Right atrium auricular region (tissue), 2 donors: ENCODE results near the gene GPC6. TPM values are rescaled to one million over a fixed set of nuclear protein-coding genes. Genes with fewer than 3 reads are reported as not detected.

Experiments used
- DNase-seq: peaks from one replicate; pipeline ENCODE4 v3.0.0-alpha.2; 2019; ENCODE audit warnings: low spot score
- H3K27ac ChIP-seq, 2 donors: fragments of 200-600 bp; sonication (generic); 1 replicate in 1 of 2; 2 replicates in 1 of 2; pipeline ENCODE4 v1.5.1; 2016 to 2019
- H3K27me3 ChIP-seq, 2 donors: fragments of 200-600 bp; sonication (generic); one replicate each; pipeline versions ENCODE4 v1.5.1 to v1.6.0; 2017 to 2019
- H3K36me3 ChIP-seq: fragments of 200-600 bp; sonication (generic); one replicate; pipeline ENCODE4 v1.5.1; 2016
- H3K4me1 ChIP-seq, 2 donors: fragments of 200-600 bp; sonication (generic); one replicate each; pipeline versions ENCODE4 v1.5.1 to v1.6.0; 2017 to 2019
- H3K4me3 ChIP-seq, 2 donors: fragments of 200-600 bp; sonication (generic); 1 replicate in 1 of 2; 2 replicates in 1 of 2; pipeline ENCODE4 v1.5.1; 2017 to 2019; ENCODE audit warnings: mild to moderate bottlenecking in 1 of 2, moderate library complexity in 1 of 2
- H3K9me3 ChIP-seq, 2 donors: fragments of 200-600 bp; sonication (generic); one replicate each; pipeline ENCODE4 v1.5.1; 2019
- total RNA-seq, 2 donors: library from RNA; depleted of rRNA; stranded (reverse); fragments of >200 nt; gene quantifications; one replicate each; pipeline ENCODE4 v1.1.0, GENCODE V29; 2016
- TF ChIP-seq, protein P1 (sequence below), 2 donors: fragments of 200-600 bp; sonication (generic); IDR thresholded peaks; one replicate each; pipeline ENCODE4 v1.5.1; 2019; ENCODE audit warnings: antibody characterized with exemption in 2 of 2

Gene GPC6
- total RNA-seq, 2 donors from 2014 or later: 1.3 to 3.8 TPM

- no peak for DNase-seq
- no peaks in the 10 kb centered on the region for H3K27me3 ChIP-seq
- H3K36me3 ChIP-seq: no peaks in the 10 kb centered on the region
- TF ChIP-seq, protein P1, sequence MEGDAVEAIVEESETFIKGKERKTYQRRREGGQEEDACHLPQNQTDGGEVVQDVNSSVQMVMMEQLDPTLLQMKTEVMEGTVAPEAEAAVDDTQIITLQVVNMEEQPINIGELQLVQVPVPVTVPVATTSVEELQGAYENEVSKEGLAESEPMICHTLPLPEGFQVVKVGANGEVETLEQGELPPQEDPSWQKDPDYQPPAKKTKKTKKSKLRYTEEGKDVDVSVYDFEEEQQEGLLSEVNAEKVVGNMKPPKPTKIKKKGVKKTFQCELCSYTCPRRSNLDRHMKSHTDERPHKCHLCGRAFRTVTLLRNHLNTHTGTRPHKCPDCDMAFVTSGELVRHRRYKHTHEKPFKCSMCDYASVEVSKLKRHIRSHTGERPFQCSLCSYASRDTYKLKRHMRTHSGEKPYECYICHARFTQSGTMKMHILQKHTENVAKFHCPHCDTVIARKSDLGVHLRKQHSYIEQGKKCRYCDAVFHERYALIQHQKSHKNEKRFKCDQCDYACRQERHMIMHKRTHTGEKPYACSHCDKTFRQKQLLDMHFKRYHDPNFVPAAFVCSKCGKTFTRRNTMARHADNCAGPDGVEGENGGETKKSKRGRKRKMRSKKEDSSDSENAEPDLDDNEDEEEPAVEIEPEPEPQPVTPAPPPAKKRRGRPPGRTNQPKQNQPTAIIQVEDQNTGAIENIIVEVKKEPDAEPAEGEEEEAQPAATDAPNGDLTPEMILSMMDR (IDR thresholded peaks at IDR 0.05): no peak
- no peaks in the 10 kb centered on the region for H3K4me1 ChIP-seq
- H3K27ac ChIP-seq: no peak overlapping the region
- no peak overlapping the region for H3K4me3 ChIP-seq
- peaks cover 0 to 2% of the 10 kb centered on the region in 2 donors for H3K9me3 ChIP-seq
Observed at GRCh38 chr13:94251831-94252608, 1025.4 kb downstream of the GPC6 start.

GRCh38 chr13:94254737-94255136 lies 1028.1 kb downstream of the GPC6 start:
- TF ChIP-seq, protein P1 (IDR thresholded peaks at IDR 0.05): no peak
- Histone ChIP-seq H3K27ac (no peak overlapping the region), H3K9me3 (no peaks in the 10 kb centered on the region), H3K36me3 (no peaks in the 10 kb centered on the region), H3K4me1 (no peaks in the 10 kb centered on the region), H3K27me3 (no peaks in the 10 kb centered on the region), H3K4me3 (no peak overlapping the region)
- DNase-seq: no peak

GRCh38 chr13:94256721-94257120 lies 1030.1 kb downstream of the GPC6 start:
- H3K36me3 ChIP-seq: no peaks in the 10 kb centered on the region
- no peaks in the 10 kb centered on the region for H3K9me3 ChIP-seq
- no peak overlapping the region for H3K27ac ChIP-seq
- TF ChIP-seq, protein P1 (IDR thresholded peaks at IDR 0.05): no peak
- no peak overlapping the region for H3K4me3 ChIP-seq
- no peaks in the 10 kb centered on the region for H3K4me1 ChIP-seq
- H3K27me3 ChIP-seq: no peaks in the 10 kb centered on the region
- DNase-seq: no peak

- H3K36me3 ChIP-seq: no peaks in the 10 kb centered on the region
- no peaks in the 10 kb centered on the region for H3K4me1 ChIP-seq
- H3K4me3 ChIP-seq: no peak overlapping the region
- TF ChIP-seq, protein P1 (IDR thresholded peaks at IDR 0.05): no peak
- H3K27me3 ChIP-seq: no peaks in the 10 kb centered on the region
- no peak overlapping the region for H3K27ac ChIP-seq
- H3K9me3 ChIP-seq: no peaks in the 10 kb centered on the region
- no peak for DNase-seq
Observed at GRCh38 chr13:94259984-94260383, 1033.4 kb downstream of the GPC6 start.

GRCh38 chr13:94261163-94261562 lies 1034.6 kb downstream of the GPC6 start:
- no peaks in the 10 kb centered on the region for H3K9me3 ChIP-seq
- TF ChIP-seq, protein P1 (IDR thresholded peaks at IDR 0.05): no peak
- no peak overlapping the region for H3K27ac ChIP-seq
- no peaks in the 10 kb centered on the region for H3K4me1 ChIP-seq
- H3K36me3 ChIP-seq: no peaks in the 10 kb centered on the region
- no peaks in the 10 kb centered on the region for H3K27me3 ChIP-seq
- no peak overlapping the region for H3K4me3 ChIP-seq
- DNase-seq: no peak

DNA sequence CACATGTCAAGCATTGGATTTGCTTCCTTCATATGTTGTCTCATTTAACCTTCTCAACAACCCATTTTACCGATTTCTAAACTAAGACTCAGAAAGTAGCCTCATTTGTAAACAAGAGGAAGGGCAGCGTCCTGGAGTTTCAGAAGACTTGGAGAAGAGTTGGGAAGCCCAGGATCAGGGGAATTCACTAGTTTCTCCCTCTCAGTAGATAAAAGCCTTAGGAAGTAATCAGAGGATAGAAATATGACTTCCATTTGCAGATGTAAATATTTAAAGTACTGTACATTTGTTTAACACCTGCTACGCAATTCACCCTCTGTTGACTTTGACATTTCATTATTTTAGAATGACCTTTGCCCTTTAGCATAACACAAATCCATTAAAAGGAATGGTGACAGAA lies 1036.4 kb downstream of the GPC6 start:
- Histone ChIP-seq H3K4me1 (no peaks in the 10 kb centered on the region), H3K27me3 (no peaks in the 10 kb centered on the region), H3K36me3 (no peaks in the 10 kb centered on the region)

More for the DNA sequence above, 1036.4 kb downstream of the GPC6 start:
- TF ChIP-seq, protein P1 (IDR thresholded peaks at IDR 0.05): no peak
- no peak overlapping the region for H3K27ac ChIP-seq
- H3K9me3 ChIP-seq: no peaks in the 10 kb centered on the region
- no peak overlapping the region for H3K4me3 ChIP-seq
- no peak for DNase-seq
